Mesothelial cell of epicardium (in vitro differentiated cells): ENCODE results near the gene DUSP1. TPM values are rescaled to one million over a fixed set of nuclear protein-coding genes. Genes with fewer than 3 reads are reported as not detected.

Source experiments
- DNase-seq, 2 experiments: peaks; one replicate each; pipeline ENCODE4 v3.0.0; 2021; ENCODE audit warnings: low spot score in 2 of 2; ENCODE audit not compliant: unreplicated experiment in 2 of 2
- H3K27ac Mint-ChIP-seq: 2 replicates; pipeline ENCODE4 v1.8.0; 2021; ENCODE audit warnings: mixed read lengths
- H3K27me3 Mint-ChIP-seq: 2 replicates; pipeline ENCODE4 v1.8.0; 2021; ENCODE audit warnings: low read depth, mixed read lengths
- H3K36me3 Mint-ChIP-seq: 2 replicates; pipeline ENCODE4 v1.8.0; 2021; ENCODE audit warnings: mixed read lengths
- H3K4me1 Mint-ChIP-seq: 2 replicates; pipeline ENCODE4 v1.8.0; 2021; ENCODE audit warnings: mixed read lengths
- H3K4me3 Mint-ChIP-seq: 2 replicates; pipeline ENCODE4 v1.8.0; 2021; ENCODE audit warnings: mild to moderate bottlenecking, moderate library complexity, mixed read lengths
- H3K9me3 Mint-ChIP-seq: 2 replicates; pipeline ENCODE4 v1.8.0; 2021; ENCODE audit warnings: mixed read lengths
- CTCF ChIP-seq: fragments of 200-600 bp; sonication (generic); IDR thresholded peaks from one replicate; pipeline ENCODE4 v1.5.0; 2021; ENCODE audit warnings: antibody characterized with exemption; ENCODE audit not compliant: unreplicated experiment
- total RNA-seq: library from RNA; stranded (reverse); gene quantifications from 3 replicates; pipeline ENCODE4 v1.2.1, GENCODE V29; 2021

The DUSP1 gene
- total RNA-seq, 1 donor from 2014 or later: 116 TPM

GRCh38 chr5:172726966-172727365 lies 44.0 kb downstream of the DUSP1 start:
- Mint-ChIP-seq H3K27ac (no peak overlapping the region), H3K4me3 (no peak overlapping the region)
- DNase-seq: no peak

GRCh38 chr5:172725785-172726184 lies 45.2 kb downstream of the DUSP1 start:
- Mint-ChIP-seq H3K27me3 (peaks cover 12% of the 10 kb centered on the region), H3K9me3 (no peaks in the 10 kb centered on the region), H3K27ac (no peak overlapping the region), H3K36me3 (no peaks in the 10 kb centered on the region), H3K4me1 (no peaks in the 10 kb centered on the region), H3K4me3 (no peak overlapping the region)
- no peak for DNase-seq
- TF ChIP-seq CTCF: no peak

More at GRCh38 chr5:172726966-172727365, 44.0 kb downstream of the DUSP1 start:
- no peaks in the 10 kb centered on the region for H3K36me3 Mint-ChIP-seq
- H3K4me1 Mint-ChIP-seq: no peaks in the 10 kb centered on the region
- TF ChIP-seq CTCF: no peak
- H3K27me3 Mint-ChIP-seq: peaks cover 12% of the 10 kb centered on the region
- no peaks in the 10 kb centered on the region for H3K9me3 Mint-ChIP-seq

- no peaks in the 10 kb centered on the region for H3K9me3 Mint-ChIP-seq
- no peaks in the 10 kb centered on the region for H3K36me3 Mint-ChIP-seq
- no peak overlapping the region for H3K4me3 Mint-ChIP-seq
- H3K4me1 Mint-ChIP-seq: no peaks in the 10 kb centered on the region
- peaks cover 12% of the 10 kb centered on the region for H3K27me3 Mint-ChIP-seq
- no peak overlapping the region for H3K27ac Mint-ChIP-seq
- no peak for DNase-seq
- no peak for TF ChIP-seq CTCF
These were observed 45.7 kb downstream of the DUSP1 start for GRCh38 chr5:172725273-172725672.

- Mint-ChIP-seq H3K36me3 (no peaks in the 10 kb centered on the region), H3K4me3 (no peak overlapping the region), H3K27ac (no peak overlapping the region), H3K4me1 (no peaks in the 10 kb centered on the region), H3K27me3 (peaks cover 14% of the 10 kb centered on the region), H3K9me3 (no peaks in the 10 kb centered on the region)
- TF ChIP-seq CTCF: no peak
- no peak for DNase-seq
These were observed 46.5 kb downstream of the DUSP1 start for GRCh38 chr5:172724242-172725183.

GRCh38 chr5:172723508-172723907 lies 47.5 kb downstream of the DUSP1 start:
- no peak for TF ChIP-seq CTCF
- H3K27ac Mint-ChIP-seq: no peak overlapping the region
- H3K27me3 Mint-ChIP-seq: peaks cover 14% of the 10 kb centered on the region
- H3K4me3 Mint-ChIP-seq: no peak overlapping the region
- no peaks in the 10 kb centered on the region for H3K36me3 Mint-ChIP-seq
- H3K9me3 Mint-ChIP-seq: no peaks in the 10 kb centered on the region
- H3K4me1 Mint-ChIP-seq: no peaks in the 10 kb centered on the region
- no peak for DNase-seq
